CD4-positive, alpha-beta T cell (primary cell): ENCODE data around the gene FCRLA. TPM values are rescaled to one million over a fixed set of nuclear protein-coding genes. Genes with fewer than 3 reads are reported as not detected.

ENCODE experiments used
- ATAC-seq: fragments of 200-7000 bp; cut with Tn5 transposase; one replicate; pipeline ENCODE4 v1.10.0; 2022; ENCODE audit warnings: mild to moderate bottlenecking; ENCODE audit not compliant: poor library complexity
- CTCF ChIA-PET: fragments of 350-600 bp; sonication (Branson Sonifier 250); formaldehyde crosslinking; loops from one replicate; lab custom pipeline; 2021; ENCODE audit warnings: antibody characterized with exemption, inconsistent platforms; lab: Charles Lee
- POLR2A ChIA-PET: fragments of 350-600 bp; sonication (Branson Sonifier 250); formaldehyde crosslinking; loops from one replicate; lab custom pipeline; 2021; ENCODE audit warnings: antibody characterized with exemption, inconsistent platforms; lab: Charles Lee
- DNase-seq, 14 experiments: peaks; one replicate each; pipeline ENCODE4 v3.0.0-alpha.2; 2013 to 2020; ENCODE audit warnings: mixed read lengths in 2 of 14
- H3K27ac ChIP-seq, 2 donors: one replicate each; pipeline versions ENCODE4 v1.5.1 to v1.7.0; 2013; ENCODE audit warnings: low read length in 2 of 2, low read depth in 1 of 2, mild to moderate bottlenecking in 1 of 2
- H3K27me3 ChIP-seq, 2 experiments: 1 replicate in 1 of 2; 2 replicates in 1 of 2; pipeline versions ENCODE4 v1.6.1 to v1.7.0; 2013; ENCODE audit warnings: low read length in 2 of 2, control low read depth in 1 of 2, mild to moderate bottlenecking in 1 of 2, moderate library complexity in 1 of 2; ENCODE audit not compliant: insufficient read depth in 2 of 2, control insufficient read depth in 1 of 2
- H3K36me3 ChIP-seq: one replicate; pipeline ENCODE4 v1.6.1; 2013; ENCODE audit warnings: low read length, control low read depth; ENCODE audit not compliant: insufficient read depth
- H3K4me1 ChIP-seq: one replicate; pipeline ENCODE4 v1.6.1; 2013; ENCODE audit warnings: low read length, control low read depth; ENCODE audit not compliant: insufficient read depth
- H3K4me3 ChIP-seq: one replicate; pipeline ENCODE4 v1.5.1; 2013; ENCODE audit warnings: mild to moderate bottlenecking, low read length, moderate library complexity
- H3K9me3 ChIP-seq, 2 experiments: 1 replicate in 1 of 2; 2 replicates in 1 of 2; pipeline versions ENCODE4 v1.6.1 to v1.7.0; 2013; ENCODE audit warnings: low read length in 2 of 2, mild to moderate bottlenecking in 2 of 2, control low read depth in 1 of 2, moderate library complexity in 1 of 2; ENCODE audit not compliant: control insufficient read depth in 1 of 2, insufficient read depth in 1 of 2
- H3K27ac Mint-ChIP-seq: one replicate; pipeline ENCODE4 v1.8.0; 2020; ENCODE audit warnings: mixed read lengths
- H3K27me3 Mint-ChIP-seq: one replicate; pipeline ENCODE4 v1.8.0; 2021; ENCODE audit warnings: mixed read lengths
- H3K36me3 Mint-ChIP-seq: one replicate; pipeline ENCODE4 v1.8.0; 2021; ENCODE audit warnings: low read depth, mixed read lengths
- H3K4me1 Mint-ChIP-seq: one replicate; pipeline ENCODE4 v1.8.0; 2021; ENCODE audit warnings: low read depth, mixed read lengths
- H3K4me3 Mint-ChIP-seq: one replicate; pipeline ENCODE4 v1.8.0; 2020; ENCODE audit warnings: mild to moderate bottlenecking, mixed read lengths
- H3K9me3 Mint-ChIP-seq: one replicate; pipeline ENCODE4 v1.8.0; 2020; ENCODE audit warnings: mixed read lengths
- intact Hi-C, 2 experiments: fragments of 100-400 bp; cut with DNase I in 1 of 2; cut with micrococcal nuclease in 1 of 2; formaldehyde crosslinking; loops; one replicate each; pipeline versions ENCODE4 v1.15.1 to v1.9.0; 2023 to 2025; cut with DNase I, micrococcal nuclease
- total RNA-seq, 174 experiments: library from RNA in 2 of 174; stranded (reverse) in 2 of 174; gene quantifications; one replicate each; pipeline ENCODE4 v1.2.3 and lab custom pipeline; 2021 to 2026
- TF ChIP-seq, protein P1 (sequence below): fragments of 200-600 bp; IDR thresholded peaks from one replicate; pipeline ENCODE4 v1.8.0; 2022; ENCODE audit warnings: antibody characterized with exemption, mild to moderate bottlenecking

FCRLA gene
- total RNA-seq, 2 experiments from 2014 or later = not detected

DNA sequence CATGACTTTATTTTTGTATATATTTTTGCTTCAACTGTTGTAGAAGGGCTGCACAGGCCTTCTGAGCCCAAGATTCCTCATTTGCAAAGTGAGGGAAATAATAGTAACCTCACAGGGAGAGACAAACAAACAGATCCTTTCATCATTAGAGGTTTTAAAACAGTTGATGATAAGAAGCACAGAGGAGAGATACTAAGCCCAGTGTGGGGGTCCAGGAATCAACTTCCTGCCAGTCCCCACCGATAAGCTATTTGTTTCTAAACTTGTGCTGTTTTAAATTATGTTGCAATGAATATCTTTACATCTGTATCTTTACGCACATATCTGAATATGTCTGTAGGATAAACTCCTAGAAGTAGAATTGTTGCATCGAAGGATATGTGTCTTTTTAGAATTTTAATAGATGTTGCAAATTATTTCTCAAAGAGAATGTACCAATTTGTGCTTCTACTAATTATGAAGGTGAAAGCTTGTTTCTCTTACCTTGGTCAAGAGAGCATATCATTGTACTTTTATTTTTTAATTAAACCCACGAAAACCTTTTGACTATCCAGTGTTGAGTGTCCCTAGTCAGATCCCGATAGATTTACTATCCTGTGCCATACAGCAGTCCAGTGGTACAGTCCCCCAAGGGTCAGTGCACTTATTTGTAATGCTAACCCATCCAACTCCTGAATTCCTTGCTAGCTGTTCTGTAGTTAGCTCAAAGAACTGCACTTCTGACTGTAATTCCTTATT, 25.1 kb downstream of the FCRLA start:
- Histone ChIP-seq H3K9me3 (no peaks in the 10 kb centered on the region), H3K36me3 (no peaks in the 10 kb centered on the region), H3K4me1 (peaks cover 22% of the 10 kb centered on the region), H3K27ac (no peak overlapping the region), H3K27me3 (no peaks in the 10 kb centered on the region), H3K4me3 (no peak overlapping the region)
- Mint-ChIP-seq H3K27me3 (peaks cover 32% of the 10 kb centered on the region), H3K27ac (no peak overlapping the region), H3K36me3 (peaks cover 3% of the 10 kb centered on the region), H3K4me3 (no peak overlapping the region), H3K9me3 (no peaks in the 10 kb centered on the region), H3K4me1 (peaks cover 29% of the 10 kb centered on the region)
- intact Hi-C loops = no loop called here
- TF ChIP-seq, protein P1, sequence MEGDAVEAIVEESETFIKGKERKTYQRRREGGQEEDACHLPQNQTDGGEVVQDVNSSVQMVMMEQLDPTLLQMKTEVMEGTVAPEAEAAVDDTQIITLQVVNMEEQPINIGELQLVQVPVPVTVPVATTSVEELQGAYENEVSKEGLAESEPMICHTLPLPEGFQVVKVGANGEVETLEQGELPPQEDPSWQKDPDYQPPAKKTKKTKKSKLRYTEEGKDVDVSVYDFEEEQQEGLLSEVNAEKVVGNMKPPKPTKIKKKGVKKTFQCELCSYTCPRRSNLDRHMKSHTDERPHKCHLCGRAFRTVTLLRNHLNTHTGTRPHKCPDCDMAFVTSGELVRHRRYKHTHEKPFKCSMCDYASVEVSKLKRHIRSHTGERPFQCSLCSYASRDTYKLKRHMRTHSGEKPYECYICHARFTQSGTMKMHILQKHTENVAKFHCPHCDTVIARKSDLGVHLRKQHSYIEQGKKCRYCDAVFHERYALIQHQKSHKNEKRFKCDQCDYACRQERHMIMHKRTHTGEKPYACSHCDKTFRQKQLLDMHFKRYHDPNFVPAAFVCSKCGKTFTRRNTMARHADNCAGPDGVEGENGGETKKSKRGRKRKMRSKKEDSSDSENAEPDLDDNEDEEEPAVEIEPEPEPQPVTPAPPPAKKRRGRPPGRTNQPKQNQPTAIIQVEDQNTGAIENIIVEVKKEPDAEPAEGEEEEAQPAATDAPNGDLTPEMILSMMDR = no peak
- ATAC-seq = no peak
- no peak for DNase-seq
- ChIA-PET POLR2A (interaction anchor here (0.9 kb wide), 1 partner anchor 17 kb away, joined by 3 read pairs; the partner anchor contains the start of gene DUSP12), CTCF (interaction anchor here (1.1 kb wide), 1 partner anchor 9 kb away, joined by 6 read pairs; no protein-coding TSS in a partner anchor)

DNA sequence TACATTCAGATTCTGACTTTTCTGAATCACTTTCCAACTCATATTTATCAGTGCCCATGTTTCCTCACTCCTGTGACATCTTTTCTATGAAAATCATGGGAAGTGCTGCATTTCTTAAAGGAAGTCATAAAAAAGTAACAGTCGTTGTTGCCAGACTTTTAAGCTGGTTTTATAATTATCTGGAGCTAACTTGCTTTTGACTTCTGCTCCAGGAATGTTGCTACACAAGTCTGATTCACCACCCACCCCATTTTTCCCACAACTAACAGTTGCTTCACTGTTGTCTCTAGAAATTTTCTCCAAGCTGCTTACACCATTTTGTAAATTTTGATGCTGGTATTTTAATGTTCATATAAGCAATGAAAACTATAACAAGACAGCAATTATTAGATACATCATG, 26.5 kb downstream of the FCRLA start:
- Mint-ChIP-seq H3K9me3 (no peaks in the 10 kb centered on the region), H3K4me1 (peaks cover 19% of the 10 kb centered on the region), H3K4me3 (no peak overlapping the region), H3K27ac (no peak overlapping the region), H3K36me3 (no peaks in the 10 kb centered on the region), H3K27me3 (peaks cover 26% of the 10 kb centered on the region)
- TF ChIP-seq, protein P1 = no peak
- no peaks in the 10 kb centered on the region for H3K27me3 ChIP-seq
- H3K9me3 ChIP-seq = no peaks in the 10 kb centered on the region
- H3K4me1 ChIP-seq = peaks cover 12% of the 10 kb centered on the region
- H3K27ac ChIP-seq = no peak overlapping the region
- CTCF ChIA-PET = interaction anchor here (0.6 kb wide), 1 partner anchor 246 kb away, joined by 3 read pairs; no protein-coding TSS in a partner anchor
- peak in 1 of 14 experiments; percentile 37 for DNase-seq
- no peak for ATAC-seq
- no peak overlapping the region for H3K4me3 ChIP-seq
- no peaks in the 10 kb centered on the region for H3K36me3 ChIP-seq
- POLR2A ChIA-PET = interaction anchor here (1.8 kb wide), 1 partner anchor 16 kb away, joined by 6 read pairs; the partner anchor contains the start of gene DUSP12
- intact Hi-C loops = no loop called here

DNA sequence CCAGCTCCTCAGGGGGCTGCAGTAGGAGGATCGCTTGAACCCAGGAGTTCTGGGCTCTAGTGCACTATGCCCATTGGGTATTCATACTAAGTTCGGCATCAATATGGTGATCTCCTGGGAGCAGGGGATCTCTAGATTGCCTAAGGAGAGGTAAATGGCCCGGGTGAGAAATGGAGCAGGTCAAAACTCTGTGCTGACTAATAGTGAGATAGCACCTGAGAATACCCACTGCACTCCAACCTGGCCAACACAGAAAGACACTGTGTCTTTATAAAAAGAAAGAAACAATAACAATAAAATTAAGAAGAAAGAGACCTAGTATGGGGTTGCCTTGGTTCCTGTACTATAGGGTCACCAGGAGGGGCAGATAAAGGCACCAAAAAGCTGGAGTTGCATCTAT, 28.8 kb downstream of the FCRLA start:
- Histone ChIP-seq H3K27ac (no peak overlapping the region), H3K4me3 (no peak overlapping the region), H3K27me3 (no peaks in the 10 kb centered on the region), H3K4me1 (peaks cover 19% of the 10 kb centered on the region), H3K9me3 (no peaks in the 10 kb centered on the region), H3K36me3 (no peaks in the 10 kb centered on the region)
- Mint-ChIP-seq H3K36me3 (no peaks in the 10 kb centered on the region), H3K4me3 (no peak overlapping the region), H3K4me1 (peaks cover 15% of the 10 kb centered on the region), H3K27me3 (peaks cover 30% of the 10 kb centered on the region), H3K9me3 (no peaks in the 10 kb centered on the region), H3K27ac (no peak overlapping the region)
- ATAC-seq (no peak), DNase-seq (no peak)
- POLR2A ChIA-PET = interaction anchor here (1.0 kb wide), 1 partner anchor 9 kb away, joined by 4 read pairs; no protein-coding TSS in a partner anchor
- TF ChIP-seq, protein P1 = no peak
- CTCF ChIA-PET = interaction anchor here (3.7 kb wide), 1 partner anchor 10 kb away, joined by 11 read pairs; no protein-coding TSS in a partner anchor
- intact Hi-C loops = no loop called here
